ENCODE results near the gene SRSF12. TPM values are rescaled to one million over a fixed set of nuclear protein-coding genes. Genes with fewer than 3 reads are reported as not detected.

SRSF12 gene
- total and polyA plus RNA-seq, 9 of the 15 experiments (the other 6 are each of a cell fraction or from before 2014, with no cell fraction given), result not detected

GRCh38 chr6:89138173-89138572 lies 20.3 kb upstream of the SRSF12 start (continued):
- TF ChIP-seq ZC3H11A (IDR thresholded peaks at IDR 0.05; ENCODE audit: low read depth, low read length) (no peak), MEF2A (IDR thresholded peaks at IDR 0.05; ENCODE audit: control insufficient read depth, low read depth, low read length) (no peak), L3MBTL2 (IDR thresholded peaks at IDR 0.05) (no peak), U2AF2 (optimal IDR thresholded peaks at IDR 0.05; ENCODE audit: low read depth, low read length) (no peak), NFYB (IDR thresholded peaks at IDR 0.05; ENCODE audit: extremely low read depth, insufficient read length) (no peak)

- no peaks in the 10 kb centered on the region for H4K20me1 ChIP-seq (replicated peaks; ENCODE audit: control insufficient read depth, insufficient read depth, low read length)
- in situ Hi-C loops (cut with MboI), result no loop called here
- H2AFZ ChIP-seq (ENCODE audit: low read depth, low read length), result no peak overlapping the region
- no peak overlapping the region for H3K4me3 ChIP-seq
- ChIA-PET CTCF (ENCODE audit: low intra/inter-chr PET ratio) (no interaction called here), POLR2A (interaction anchor here (0.9 kb wide), 1 partner anchor 12 kb away, joined by 3 read pairs; no protein-coding TSS in a partner anchor)
- no peaks in the 10 kb centered on the region for H3K9me3 ChIP-seq (replicated peaks; ENCODE audit: control insufficient read depth, insufficient read depth, low read depth, low read length)
- no peak for DNase-seq (ENCODE audit: extremely low read depth in 1 of 4, low spot score in 3 of 4)
- H3K27me3 ChIP-seq (ENCODE audit: control insufficient read depth in 2 of 2, insufficient read depth in 2 of 2, low read length in 2 of 2), result peaks cover 3 to 7% of the 10 kb centered on the region in 2 experiments; a peak in 3 of 5 replicates
- H3K9ac ChIP-seq (ENCODE audit: insufficient read depth in 1 of 2, low read depth in 2 of 2, low read length in 2 of 2), result no peak overlapping the region
- no peak for FAIRE-seq
- no peaks in the 10 kb centered on the region for H3K9me1 ChIP-seq (ENCODE audit: control insufficient read depth, insufficient read depth, low read length)
- no peaks in the 10 kb centered on the region for H3K36me3 ChIP-seq (ENCODE audit: control insufficient read depth, insufficient read depth, low read length)
- H3K27ac ChIP-seq (ENCODE audit: extremely low read depth, low read depth, low read length), result no peak overlapping the region
- no peak overlapping the region for H3K4me2 ChIP-seq (ENCODE audit: insufficient read depth, low read length)
- WGBS (ENCODE audit: insufficient coverage, low coverage, missing lambda C conversion rate), result 0% methylated on average over 3 of the region's 3 CpGs
- no TSS peak for BruUV-seq (replicated peaks)
- no peaks in the 10 kb centered on the region for H3K79me2 ChIP-seq (ENCODE audit: control insufficient read depth, insufficient read depth, low read length)
- no peak for ATAC-seq
- intact Hi-C loops (cut with micrococcal nuclease), result no loop called here
- TF ChIP-seq ZBTB49 (CRISPR knock-in tag; IDR thresholded peaks at IDR 0.05; ENCODE audit: borderline replicate concordance), result no peak
- no peak for TF ChIP-seq MAFK (IDR thresholded peaks at IDR 0.05; ENCODE audit: low read length)
- no peaks in the 10 kb centered on the region for H3K4me1 ChIP-seq (replicated peaks in 1 of 2; ENCODE audit: control insufficient read depth in 2 of 2, insufficient read depth in 2 of 2, low read length in 2 of 2)
Observed at GRCh38 chr6:89134723-89135122, 16.9 kb upstream of the SRSF12 start.

Data from K562 (cell line).